HL-60 (cell line): ENCODE results near the gene PHF3.

Experiments used
- CTCF ChIP-seq: IDR thresholded peaks from one replicate; pipeline ENCODE4 v1.5.1; 2011; ENCODE audit warnings: low read length, control low read depth, inconsistent platforms; ENCODE audit not compliant: insufficient read depth
- GABPA ChIP-seq: IDR thresholded peaks from 2 replicates; pipeline ENCODE4 v1.6.1; 2012; ENCODE audit warnings: low read depth
- POLR2AphosphoS5 ChIP-seq: IDR thresholded peaks from 2 replicates; pipeline ENCODE4 v1.6.1; 2012; ENCODE audit warnings: low read depth
- REST ChIP-seq: IDR thresholded peaks from 2 replicates; pipeline ENCODE4 v1.6.1; 2012; ENCODE audit warnings: low read depth; ENCODE audit not compliant: insufficient replicate concordance
- SPI1 ChIP-seq: IDR thresholded peaks from 2 replicates; pipeline ENCODE4 v1.6.1; 2012; ENCODE audit warnings: low read depth, mild to moderate bottlenecking, borderline replicate concordance

GRCh38 chr6:63750400-63750799 lies 114.8 kb downstream of the PHF3 start:
- TF ChIP-seq CTCF (no peak), GABPA (no peak), POLR2AphosphoS5 (no peak), REST (no peak), SPI1 (no peak)
